GM12892 (cell line): Measurements from ENCODE around the gene SLC41A1.
"Not testable (repeated sequence)": the region's sequence is repeated elsewhere in the genome, so short reads cannot be mapped to it uniquely, and the experiment has no call there.

Source experiments
- DNase-seq: peaks from one replicate; pipeline ENCODE4 v3.0.0; 2011; ENCODE audit not compliant: insufficient read length
- FAIRE-seq: peaks from 2 replicates; lab custom pipeline; 2011; peaks lifted over from hg19 to GRCh38; lab: Jason Lieb, UNC
- POLR2A ChIP-seq: IDR thresholded peaks from 2 replicates; pipeline ENCODE4 v1.6.1; 2011; ENCODE audit warnings: low read depth, low read length, control low read depth
- POLR2AphosphoS5 ChIP-seq: IDR thresholded peaks from 2 replicates; pipeline ENCODE4 v1.6.1; 2011; ENCODE audit warnings: low read depth, low read length, control low read depth
- TAF1 ChIP-seq: IDR thresholded peaks from 2 replicates; pipeline ENCODE4 v1.6.1; 2011; ENCODE audit warnings: low read depth, mild to moderate bottlenecking, control low read depth, low read length, borderline replicate concordance

Gene SLC41A1

DNA sequence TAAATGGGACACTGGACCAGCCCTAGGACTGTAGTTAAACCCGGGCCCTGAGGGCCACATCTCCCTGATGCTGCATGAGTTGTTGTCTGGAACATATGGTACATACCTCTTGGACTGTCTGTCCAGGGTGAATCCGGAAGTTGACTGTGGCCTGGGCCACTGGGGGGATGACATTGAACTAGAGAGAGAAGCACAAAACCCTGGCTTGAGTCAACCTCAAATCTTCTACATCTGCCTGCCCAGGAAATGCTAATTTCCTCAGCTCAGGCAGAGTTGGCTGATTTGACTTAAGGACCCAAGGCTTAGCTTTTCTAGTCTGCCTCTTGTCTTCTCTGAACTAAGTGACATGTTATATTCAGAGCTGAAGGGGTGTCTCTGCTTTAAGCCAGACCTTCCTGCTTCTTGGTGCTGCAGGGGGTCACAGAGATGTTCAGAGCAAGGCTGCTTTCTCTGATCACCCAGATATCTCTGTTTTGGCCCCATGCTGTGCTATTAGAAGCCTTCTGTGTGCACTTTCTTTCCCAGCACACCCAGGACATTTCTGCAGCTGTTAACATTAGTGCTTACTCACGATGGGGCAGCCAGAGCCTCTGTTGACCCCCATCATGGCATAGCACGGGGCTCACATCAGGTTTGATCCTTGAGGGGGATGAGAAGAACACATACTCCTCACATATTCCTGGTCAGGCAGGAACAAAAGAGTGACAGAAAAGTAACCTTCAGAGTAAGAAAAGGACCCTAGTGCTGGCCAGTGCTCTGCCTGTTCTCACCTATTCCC lies 27.3 kb upstream of the SLC41A1 start:
- FAIRE-seq: peak; percentile 14
- TF ChIP-seq POLR2A: no peak
- TF ChIP-seq POLR2AphosphoS5: no peak
- no peak for TF ChIP-seq TAF1

DNA sequence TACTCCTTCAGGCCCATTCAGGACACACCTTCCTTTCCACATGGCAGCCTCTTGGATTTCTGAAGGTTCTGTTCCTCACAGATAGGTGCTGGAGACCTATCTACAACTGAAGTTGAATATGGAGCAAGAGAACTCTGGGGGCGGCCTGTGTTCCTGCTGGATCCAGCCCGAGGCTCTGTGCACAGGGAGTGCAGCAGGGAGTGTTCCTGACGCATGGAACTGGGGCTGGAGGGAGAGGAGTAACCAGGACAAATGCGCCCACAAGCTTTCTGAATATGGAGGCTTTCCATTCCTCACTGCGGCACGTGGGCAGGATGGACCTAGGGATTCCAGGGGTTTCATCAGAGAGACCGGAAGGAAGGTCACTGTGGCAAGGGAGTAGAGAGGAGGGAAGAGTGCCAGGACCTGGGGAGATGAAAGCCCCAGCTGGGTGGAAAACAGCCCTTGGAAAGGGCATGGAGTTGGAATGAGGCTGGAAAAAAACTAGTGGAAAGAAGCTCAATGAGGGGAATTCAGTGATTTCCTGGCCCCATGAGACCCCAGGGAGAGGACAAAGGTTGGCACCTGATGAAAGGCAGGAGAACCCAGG lies 24.5 kb upstream of the SLC41A1 start:
- TF ChIP-seq TAF1 (no peak), POLR2AphosphoS5 (no peak), POLR2A (no peak)
- DNase-seq (no peak), FAIRE-seq (no peak)

More for the DNA sequence above, 27.3 kb upstream of the SLC41A1 start:
- no peak for DNase-seq

DNA sequence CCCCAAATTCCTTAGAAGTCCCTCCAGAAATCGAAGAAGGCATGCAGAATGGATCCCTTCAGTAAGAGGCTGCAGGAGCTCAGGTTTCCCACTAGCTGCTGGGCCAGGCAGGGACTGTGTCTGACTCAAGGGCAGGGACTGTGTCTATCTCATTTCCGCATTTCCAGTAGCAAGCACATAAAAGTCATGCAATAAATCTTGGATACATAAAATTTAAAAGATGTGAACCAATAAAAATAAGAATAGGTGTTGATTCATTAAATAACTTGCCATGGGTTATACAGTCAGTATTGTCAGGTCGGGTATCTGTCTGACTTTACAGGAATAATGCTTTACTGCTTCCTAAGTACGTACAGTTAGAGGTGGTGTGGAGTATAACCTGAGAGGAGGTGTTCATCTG lies 21.8 kb upstream of the SLC41A1 start:
- TF ChIP-seq POLR2A (no peak), TAF1 (no peak), POLR2AphosphoS5 (no peak)
- FAIRE-seq (no peak), DNase-seq (no peak)

DNA sequence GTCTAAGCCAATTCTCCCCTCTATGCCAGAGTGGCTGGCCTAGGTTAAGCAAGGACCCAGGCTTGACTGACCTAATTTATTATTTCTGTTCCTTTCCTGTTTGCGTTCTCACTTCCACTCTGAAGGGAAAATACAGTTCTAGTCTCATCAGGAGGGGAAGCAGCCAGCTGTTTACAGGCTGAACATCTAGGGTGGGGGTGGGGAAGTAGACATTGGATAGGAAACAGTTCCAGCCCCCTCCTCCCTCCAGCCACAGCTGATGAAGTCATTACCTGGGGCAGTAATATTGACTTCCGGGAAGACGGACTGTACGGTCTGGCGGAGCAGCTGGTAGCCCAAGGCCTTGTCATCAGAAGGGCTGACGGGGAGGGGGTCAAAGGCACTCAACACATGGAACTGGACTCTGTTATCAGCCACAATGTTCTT lies 19.3 kb upstream of the SLC41A1 start:
- DNase-seq (no peak), FAIRE-seq (no peak)
- no peak for TF ChIP-seq TAF1
- no peak for TF ChIP-seq POLR2AphosphoS5
- TF ChIP-seq POLR2A: no peak

DNA sequence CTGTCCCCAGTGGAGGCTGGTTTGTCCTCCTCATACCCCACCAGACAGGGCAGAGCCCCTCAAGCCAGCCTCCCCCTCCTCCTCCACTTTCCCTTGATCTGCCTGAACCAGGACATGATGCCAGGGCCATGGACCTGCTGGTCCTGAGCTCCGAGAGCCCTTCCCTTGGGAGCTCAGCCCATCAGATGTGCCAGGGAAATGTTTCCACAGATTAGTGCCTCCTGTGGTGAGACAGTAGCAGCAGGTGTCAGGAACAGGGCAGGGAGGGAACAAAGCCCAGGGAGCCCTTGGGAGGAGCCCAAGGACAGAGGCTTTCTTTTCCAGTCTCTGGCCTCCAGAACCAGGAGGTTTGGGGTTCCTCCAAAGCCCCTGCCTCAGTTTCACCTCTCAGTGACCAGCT lies 14.6 kb upstream of the SLC41A1 start:
- DNase-seq (no peak), FAIRE-seq (no peak)
- no peak for TF ChIP-seq POLR2AphosphoS5
- TF ChIP-seq TAF1: no peak

DNA sequence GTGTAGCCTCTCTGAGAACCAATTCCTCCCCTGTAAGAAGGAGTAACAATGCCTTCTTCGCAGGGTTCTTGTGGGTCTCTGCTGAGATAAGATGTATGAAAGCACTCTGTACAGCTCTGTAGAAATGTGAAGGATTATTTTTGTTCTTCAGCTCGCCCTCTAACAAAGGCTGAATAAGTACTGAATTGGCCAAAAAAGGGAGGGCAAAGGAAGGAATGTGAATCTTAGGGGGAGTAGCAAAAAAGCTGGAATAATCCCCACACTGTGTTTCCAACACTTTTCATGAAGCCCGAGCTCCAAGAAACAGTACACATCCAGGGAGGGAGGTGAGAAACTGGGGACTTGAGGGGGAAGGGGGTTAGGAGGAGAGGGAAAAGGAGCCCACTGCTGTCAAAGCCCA lies 14.0 kb upstream of the SLC41A1 start:
- DNase-seq: no peak
- no peak for TF ChIP-seq TAF1
- no peak for TF ChIP-seq POLR2AphosphoS5
- TF ChIP-seq POLR2A: no peak

DNA sequence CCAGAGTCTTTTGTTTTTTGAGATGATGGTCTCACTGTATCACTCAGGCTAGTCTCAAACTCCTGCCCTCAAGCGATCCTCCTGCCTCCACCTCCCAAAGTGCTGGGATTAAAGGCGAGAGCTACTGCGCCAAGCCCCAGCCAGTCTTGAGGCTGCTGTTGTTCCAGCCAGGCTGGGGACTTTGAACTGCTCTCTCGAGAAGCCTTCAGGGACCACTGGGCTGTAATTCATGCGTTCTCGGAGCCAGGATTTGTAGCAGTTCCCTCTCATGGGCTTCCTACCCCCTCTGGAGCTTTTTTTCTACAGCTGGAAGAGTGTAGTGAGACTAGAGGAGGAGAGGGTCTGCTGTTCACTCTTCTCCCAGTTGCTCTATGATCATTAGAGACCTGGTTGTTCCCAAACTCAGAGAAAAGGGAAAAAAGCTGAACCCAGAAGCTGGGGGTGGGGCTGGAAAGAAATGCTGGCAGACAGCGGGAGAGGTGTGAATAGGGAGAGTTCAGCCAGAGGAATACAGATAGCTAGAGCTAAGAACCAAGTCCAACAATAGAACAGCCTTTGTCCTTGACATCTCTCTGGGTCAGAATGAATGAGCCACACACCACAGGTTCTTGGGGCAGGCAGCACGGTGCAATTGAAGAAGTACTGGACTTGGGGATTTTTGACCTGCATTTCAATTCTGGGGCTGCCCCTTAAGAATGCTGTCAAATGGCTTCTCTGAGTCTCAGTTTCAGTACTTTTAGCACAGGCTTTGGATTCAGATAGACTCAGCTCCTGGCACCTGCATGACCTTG lies 13.2 kb upstream of the SLC41A1 start:
- FAIRE-seq (peak; percentile 9), DNase-seq (no peak)
- no peak for TF ChIP-seq TAF1
- no peak for TF ChIP-seq POLR2AphosphoS5
- TF ChIP-seq POLR2A: no peak

More for the DNA sequence above, 14.0 kb upstream of the SLC41A1 start:
- no peak for FAIRE-seq

DNA sequence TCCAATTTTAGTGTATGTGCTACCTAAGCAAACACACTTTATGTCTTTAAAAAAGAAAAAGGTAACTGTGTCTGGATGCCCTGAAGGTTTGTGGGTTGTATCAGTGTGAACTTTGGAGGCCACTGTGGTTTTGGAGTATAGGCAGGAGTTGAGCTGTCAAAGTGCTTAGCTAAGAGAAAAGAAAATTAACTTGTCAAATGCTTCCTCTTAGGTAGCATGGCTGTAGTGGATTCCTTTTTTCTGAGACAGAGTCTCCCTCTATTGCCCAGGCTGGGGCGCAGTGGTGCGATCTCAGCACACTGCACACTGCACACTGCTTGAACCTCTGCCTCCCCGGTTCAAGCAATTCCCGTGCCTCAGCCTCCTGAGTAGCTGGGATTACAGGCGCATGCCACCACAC lies 11.2 kb upstream of the SLC41A1 start:
- DNase-seq (no peak), FAIRE-seq (no peak)
- TF ChIP-seq POLR2AphosphoS5 (no peak), TAF1 (no peak), POLR2A (no peak)

DNA sequence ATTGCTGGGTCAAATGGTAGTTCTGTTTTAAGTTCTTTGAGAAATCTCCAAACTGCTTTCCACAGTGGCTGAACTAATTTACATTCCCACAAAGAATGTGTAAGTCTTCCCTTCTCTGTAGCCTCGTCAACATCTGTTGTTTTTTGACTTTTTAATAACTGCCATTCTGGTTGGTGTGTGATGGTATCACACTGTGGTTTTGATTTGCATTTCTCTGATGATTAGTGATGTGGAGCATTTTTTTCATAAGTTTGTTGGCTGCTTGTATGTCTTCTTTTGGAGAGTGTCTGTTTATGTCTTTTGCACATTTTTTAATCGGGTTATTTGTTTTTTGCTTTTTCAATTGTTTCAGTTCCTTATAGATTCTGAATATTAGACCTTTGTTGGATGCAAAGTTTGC lies 10.3 kb upstream of the SLC41A1 start:
- not testable (repeated sequence) for FAIRE-seq, DNase-seq

DNA sequence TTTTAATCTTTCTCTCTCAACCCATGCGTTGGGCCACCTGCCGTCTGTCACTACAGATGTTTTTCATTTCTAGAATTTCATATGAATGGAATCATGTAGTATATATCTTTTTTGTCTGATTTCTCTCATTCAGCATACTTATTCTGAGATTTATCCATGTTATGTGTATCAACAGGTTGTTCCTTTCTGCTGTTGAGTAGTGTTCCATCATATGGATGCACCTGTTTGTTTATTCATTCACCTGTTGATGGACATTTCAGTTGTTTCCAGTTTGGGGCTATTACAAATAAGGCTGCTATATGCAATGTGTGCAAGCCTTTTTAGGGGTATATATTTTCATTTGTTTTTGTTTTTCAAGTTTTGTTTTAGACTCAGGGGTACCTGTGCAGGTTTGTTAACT lies 9.4 kb upstream of the SLC41A1 start:
- TF ChIP-seq TAF1: no peak
- DNase-seq (no peak), FAIRE-seq (no peak)

DNA sequence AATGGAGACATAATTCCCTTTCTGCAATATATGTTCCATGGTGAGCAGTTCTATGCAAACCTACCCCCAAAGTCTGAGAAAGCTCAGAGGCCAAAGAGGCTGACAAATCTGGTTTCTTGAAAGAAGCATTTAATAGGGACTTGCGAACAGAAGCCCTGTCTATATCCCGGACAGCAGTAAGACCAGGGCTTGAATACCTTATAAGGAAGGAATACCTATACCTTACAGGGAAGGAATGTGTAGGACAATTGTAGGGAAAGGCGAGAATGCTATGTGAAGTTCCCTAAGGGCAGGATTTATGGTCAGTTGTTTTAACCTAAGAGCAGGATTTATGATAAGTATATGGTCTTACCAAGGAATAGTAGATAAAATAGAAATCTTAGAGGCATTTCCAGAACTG lies 5.0 kb upstream of the SLC41A1 start:
- no peak for FAIRE-seq
- no peak for TF ChIP-seq POLR2A
- TF ChIP-seq POLR2AphosphoS5: no peak
- no peak for TF ChIP-seq TAF1
- no peak for DNase-seq

DNA sequence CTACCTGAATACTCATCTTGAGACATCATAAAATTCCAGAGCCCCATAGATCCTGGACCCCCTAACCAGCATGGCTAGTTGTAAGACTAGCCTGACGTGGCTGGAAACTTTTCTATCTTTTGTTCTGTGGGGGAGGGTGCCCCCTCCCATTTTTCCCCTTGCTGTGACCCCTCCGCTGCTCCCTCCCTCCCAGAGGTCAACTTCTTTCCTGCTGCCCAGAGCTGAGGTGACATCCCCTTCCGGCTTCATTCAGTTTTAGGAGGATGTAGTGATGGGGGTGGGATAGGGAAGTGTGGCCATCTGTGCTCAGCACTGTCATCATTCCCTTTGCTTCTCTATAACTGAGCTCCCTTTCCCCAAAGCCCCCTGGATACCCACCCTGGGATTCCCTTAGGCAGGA lies 4.4 kb upstream of the SLC41A1 start:
- TF ChIP-seq TAF1 (no peak), POLR2A (no peak)
- no peak for FAIRE-seq
- DNase-seq: no peak

DNA sequence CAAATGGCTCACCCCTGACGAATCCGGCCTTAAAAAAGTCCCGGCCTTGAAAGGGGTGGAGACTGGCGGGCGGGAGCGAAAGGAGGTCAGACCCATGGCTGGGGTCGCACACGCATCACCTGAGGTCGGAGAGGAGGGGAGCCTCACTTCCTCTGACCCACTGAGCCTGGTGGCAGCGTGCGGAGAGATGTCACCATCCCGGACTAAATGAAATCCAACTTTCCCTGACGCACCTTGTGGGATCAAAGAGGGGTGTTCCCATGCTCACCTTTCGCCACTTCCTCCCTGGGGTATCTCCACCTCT lies 709 bp upstream of the SLC41A1 start:
- no peak for DNase-seq
- no peak for TF ChIP-seq POLR2AphosphoS5
- no peak for TF ChIP-seq POLR2A
- TF ChIP-seq TAF1: no peak
- FAIRE-seq: no peak
